Measurements from ENCODE around the gene SERPINA6.
"Not testable (repeated sequence)": the region's sequence is repeated elsewhere in the genome, so short reads cannot be mapped to it uniquely, and the experiment has no call there.

SERPINA6 gene

DNA sequence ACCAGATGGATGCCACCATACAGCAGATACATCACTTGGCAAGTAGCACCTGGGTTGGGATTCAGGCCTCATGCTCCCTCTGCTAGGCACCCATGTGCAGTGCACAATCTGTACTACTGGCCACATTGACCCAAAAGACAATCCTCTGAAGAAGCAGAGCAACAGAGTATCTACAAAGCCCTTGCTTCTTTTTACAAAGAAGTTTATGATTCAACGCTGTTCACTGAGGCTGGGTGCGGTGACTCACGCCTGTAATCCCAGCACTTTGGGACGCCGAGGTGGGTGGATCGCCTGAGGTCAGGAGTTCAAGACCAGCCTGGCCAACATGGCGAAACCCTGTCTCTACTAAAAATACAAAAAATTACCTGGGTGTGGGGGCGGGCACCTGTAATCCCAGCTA, 31.1 kb upstream of the SERPINA6 start:
- not testable (repeated sequence) for H3K4me1 ChIP-seq (ENCODE audit: control insufficient read depth, insufficient read depth, low read length, poor library complexity, severe bottlenecking); H3K9me3 ChIP-seq (ENCODE audit: control insufficient read depth, low read length); H3K4me3 ChIP-seq (ENCODE audit: extremely low read depth, insufficient read depth, low read length, poor library complexity, severe bottlenecking); H3K27ac ChIP-seq (ENCODE audit: low read depth, low read length, severe bottlenecking); H3K36me3 ChIP-seq (ENCODE audit: control insufficient read depth, insufficient read depth, low read length)
- 91 to 96% methylated on average over 5 to 6 of the region's 8 CpGs for WGBS, 2 experiments (ENCODE audit: insufficient coverage in 2 of 2)

- WGBS, 2 experiments (ENCODE audit: insufficient coverage in 2 of 2), result 88 to 89% methylated on average over 7 of the region's 7 CpGs
- H3K4me3 ChIP-seq (ENCODE audit: extremely low read depth, insufficient read depth, low read length, poor library complexity, severe bottlenecking), result no peak overlapping the region
- H3K36me3 ChIP-seq (ENCODE audit: control insufficient read depth, insufficient read depth, low read length), result no peaks in the 10 kb centered on the region
- no peak overlapping the region for H3K27ac ChIP-seq (ENCODE audit: low read depth, low read length, severe bottlenecking)
- H3K4me1 ChIP-seq (ENCODE audit: control insufficient read depth, insufficient read depth, low read length, poor library complexity, severe bottlenecking), result peaks cover 6% of the 10 kb centered on the region
- H3K9me3 ChIP-seq (ENCODE audit: control insufficient read depth, low read length), result no peaks in the 10 kb centered on the region
Observed at GRCh38 chr14:94349276-94349675, 26.1 kb upstream of the SERPINA6 start.

- Histone ChIP-seq H3K27ac (ENCODE audit: low read depth, low read length, severe bottlenecking) (no peak overlapping the region), H3K4me3 (ENCODE audit: extremely low read depth, insufficient read depth, low read length, poor library complexity, severe bottlenecking) (no peak overlapping the region), H3K36me3 (ENCODE audit: control insufficient read depth, insufficient read depth, low read length) (no peaks in the 10 kb centered on the region), H3K9me3 (ENCODE audit: control insufficient read depth, low read length) (no peaks in the 10 kb centered on the region), H3K4me1 (ENCODE audit: control insufficient read depth, insufficient read depth, low read length, poor library complexity, severe bottlenecking) (peaks cover 6% of the 10 kb centered on the region)
Observed at GRCh38 chr14:94348836-94349235, 25.7 kb upstream of the SERPINA6 start.

DNA sequence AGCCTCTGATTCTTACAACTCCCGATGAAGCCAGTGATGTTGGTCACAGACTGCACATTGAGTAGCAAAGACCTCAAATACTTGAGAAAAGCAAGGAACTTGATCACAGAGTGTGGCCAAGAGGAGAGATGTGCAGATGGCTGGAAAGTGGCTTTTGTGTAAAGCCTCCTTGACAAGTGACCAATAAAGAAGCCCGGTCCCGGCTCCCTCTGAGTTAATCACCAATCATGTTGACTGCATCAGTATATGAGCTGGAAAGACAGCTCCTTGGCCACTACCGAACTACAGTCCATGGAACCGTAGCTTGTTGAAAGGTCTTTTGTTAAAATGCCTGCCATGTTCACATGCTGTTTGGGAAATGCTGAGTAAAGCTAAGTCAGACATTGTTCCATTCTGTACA, 23.7 kb upstream of the SERPINA6 start:
- no peaks in the 10 kb centered on the region for H3K36me3 ChIP-seq (ENCODE audit: control insufficient read depth, insufficient read depth, low read length)
- 91 to 95% methylated on average over 5 of the region's 5 CpGs for WGBS, 2 experiments (ENCODE audit: insufficient coverage in 2 of 2)
- H3K4me1 ChIP-seq (ENCODE audit: control insufficient read depth, insufficient read depth, low read length, poor library complexity, severe bottlenecking), result peaks cover 6% of the 10 kb centered on the region
- H3K27ac ChIP-seq (ENCODE audit: low read depth, low read length, severe bottlenecking), result no peak overlapping the region
- H3K9me3 ChIP-seq (ENCODE audit: control insufficient read depth, low read length), result no peaks in the 10 kb centered on the region
- H3K4me3 ChIP-seq (ENCODE audit: extremely low read depth, insufficient read depth, low read length, poor library complexity, severe bottlenecking), result no peak overlapping the region

DNA sequence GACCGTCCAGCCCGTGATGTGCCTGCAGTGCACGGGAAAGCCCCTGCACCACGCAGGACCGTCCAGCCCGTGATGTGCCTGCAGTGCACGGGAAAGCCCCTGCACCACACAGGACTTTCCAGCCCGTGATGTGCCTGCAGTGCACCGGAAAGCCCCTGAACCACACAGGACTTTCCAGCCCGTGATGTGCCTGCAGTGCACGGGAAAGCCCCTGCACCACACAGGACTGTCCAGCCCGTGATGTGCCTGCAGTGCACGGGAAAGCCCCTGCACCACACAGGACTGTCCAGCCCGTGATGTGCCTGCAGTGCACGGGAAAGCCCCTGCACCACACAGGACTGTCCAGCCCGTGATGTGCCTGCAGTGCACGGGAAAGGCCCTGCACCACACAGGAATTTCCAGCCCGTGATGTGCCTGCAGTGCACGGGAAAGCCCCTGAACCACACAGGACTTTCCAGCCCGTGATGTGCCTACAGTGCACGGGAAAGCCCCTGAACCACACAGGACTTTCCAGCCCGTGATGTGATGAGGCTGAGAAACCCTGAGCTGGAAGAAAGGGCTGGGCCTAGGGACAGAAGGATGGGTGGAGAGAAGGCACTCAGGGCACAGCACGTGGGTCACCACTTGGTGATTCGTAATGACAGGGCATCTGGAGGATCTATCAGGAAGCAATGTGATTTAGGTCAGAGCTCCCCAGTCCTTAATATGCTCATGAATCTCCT, 23.1 kb upstream of the SERPINA6 start:
- H3K4me1 ChIP-seq (ENCODE audit: control insufficient read depth, insufficient read depth, low read length, poor library complexity, severe bottlenecking); H3K36me3 ChIP-seq (ENCODE audit: control insufficient read depth, insufficient read depth, low read length); H3K27ac ChIP-seq (ENCODE audit: low read depth, low read length, severe bottlenecking); H3K4me3 ChIP-seq (ENCODE audit: extremely low read depth, insufficient read depth, low read length, poor library complexity, severe bottlenecking); H3K9me3 ChIP-seq (ENCODE audit: control insufficient read depth, low read length): not testable (repeated sequence)
- WGBS, 2 experiments (ENCODE audit: insufficient coverage in 2 of 2), result 88 to 95% methylated on average over 13 to 15 of the region's 24 CpGs

- H3K4me3 ChIP-seq (ENCODE audit: extremely low read depth, insufficient read depth, low read length, poor library complexity, severe bottlenecking), result no peak overlapping the region
- H3K36me3 ChIP-seq (ENCODE audit: control insufficient read depth, insufficient read depth, low read length), result no peaks in the 10 kb centered on the region
- H3K27ac ChIP-seq (ENCODE audit: low read depth, low read length, severe bottlenecking), result no peak overlapping the region
- no peaks in the 10 kb centered on the region for H3K9me3 ChIP-seq (ENCODE audit: control insufficient read depth, low read length)
- WGBS, 2 experiments (ENCODE audit: insufficient coverage in 2 of 2), result 87 to 96% methylated on average over 4 to 7 of the region's 12 CpGs
- H3K4me1 ChIP-seq (ENCODE audit: control insufficient read depth, insufficient read depth, low read length, poor library complexity, severe bottlenecking), result peaks cover 6% of the 10 kb centered on the region
Observed at GRCh38 chr14:94345344-94346064, 22.4 kb upstream of the SERPINA6 start.

DNA sequence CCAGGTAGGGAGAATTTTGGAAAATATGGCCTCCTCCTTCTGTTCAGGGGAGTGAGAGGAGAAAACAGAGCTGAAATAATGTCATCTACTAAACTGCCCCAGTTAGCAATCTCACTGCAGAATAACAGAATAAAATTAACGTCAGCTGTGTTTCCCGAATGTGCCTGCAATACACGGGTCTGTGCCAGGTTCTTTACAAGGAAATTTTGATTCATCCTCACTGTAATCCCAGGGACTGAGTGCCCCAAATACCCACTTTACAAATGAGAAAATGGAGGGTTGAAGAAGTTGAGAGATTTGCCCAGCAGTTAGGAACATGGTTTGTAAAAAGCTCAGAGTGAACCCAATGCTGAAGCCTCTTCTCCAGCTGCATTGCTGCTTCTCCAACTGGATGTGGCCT, 21.3 kb upstream of the SERPINA6 start:
- H3K4me1 ChIP-seq (ENCODE audit: control insufficient read depth, insufficient read depth, low read length, poor library complexity, severe bottlenecking), result peaks cover 6% of the 10 kb centered on the region
- H3K9me3 ChIP-seq (ENCODE audit: control insufficient read depth, low read length), result no peaks in the 10 kb centered on the region
- H3K36me3 ChIP-seq (ENCODE audit: control insufficient read depth, insufficient read depth, low read length), result no peaks in the 10 kb centered on the region
- no peak overlapping the region for H3K27ac ChIP-seq (ENCODE audit: low read depth, low read length, severe bottlenecking)
- 86 to 100% methylated on average over 2 to 3 of the region's 3 CpGs for WGBS, 2 experiments (ENCODE audit: insufficient coverage in 2 of 2)
- no peak overlapping the region for H3K4me3 ChIP-seq (ENCODE audit: extremely low read depth, insufficient read depth, low read length, poor library complexity, severe bottlenecking)

DNA sequence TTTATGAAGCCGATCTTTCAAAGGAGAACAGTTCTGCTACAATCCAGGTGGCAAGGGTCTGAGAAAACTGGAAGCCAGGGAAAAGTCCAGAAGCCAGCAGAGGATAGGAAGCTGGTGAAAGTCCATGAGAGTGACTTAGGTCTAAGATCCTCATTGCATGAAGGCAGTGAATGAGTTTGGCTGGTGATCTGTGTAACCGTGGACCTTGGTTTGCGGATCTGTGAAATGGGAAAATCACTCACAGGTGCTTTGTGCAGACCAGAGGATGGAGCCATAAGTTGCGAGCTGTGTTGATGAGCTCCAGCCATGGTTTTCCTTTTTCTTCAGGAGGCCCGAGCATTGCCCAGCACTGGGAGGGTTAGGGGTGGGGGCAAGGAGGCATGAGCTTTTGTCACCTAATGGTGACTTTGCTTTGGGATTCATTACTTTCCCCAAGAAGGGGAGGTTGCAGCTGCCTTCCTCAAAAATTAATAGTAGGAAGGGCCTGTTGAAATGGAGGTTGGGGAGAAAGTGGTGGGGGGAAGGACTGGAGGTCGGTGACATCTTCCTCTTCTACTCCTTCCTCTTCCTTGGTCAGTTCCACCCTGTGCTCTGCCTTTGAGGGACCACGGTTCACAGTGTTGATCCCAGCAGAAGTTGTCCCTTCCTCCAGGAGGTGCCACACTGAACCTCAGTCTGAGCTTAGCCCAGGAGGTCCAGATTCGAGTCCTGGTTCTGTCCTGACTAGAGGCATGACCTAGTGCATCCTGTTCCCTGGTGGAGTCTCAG, 20.3 kb upstream of the SERPINA6 start:
- no peak overlapping the region for H3K4me3 ChIP-seq (ENCODE audit: extremely low read depth, insufficient read depth, low read length, poor library complexity, severe bottlenecking)
- 88 to 91% methylated on average over 4 to 6 of the region's 8 CpGs for WGBS, 2 experiments (ENCODE audit: insufficient coverage in 2 of 2)
- H3K36me3 ChIP-seq (ENCODE audit: control insufficient read depth, insufficient read depth, low read length), result no peaks in the 10 kb centered on the region
- H3K4me1 ChIP-seq (ENCODE audit: control insufficient read depth, insufficient read depth, low read length, poor library complexity, severe bottlenecking), result peaks cover 6% of the 10 kb centered on the region
- H3K9me3 ChIP-seq (ENCODE audit: control insufficient read depth, low read length), result no peaks in the 10 kb centered on the region
- no peak overlapping the region for H3K27ac ChIP-seq (ENCODE audit: low read depth, low read length, severe bottlenecking)

- no peak overlapping the region for H3K4me3 ChIP-seq (ENCODE audit: extremely low read depth, insufficient read depth, low read length, poor library complexity, severe bottlenecking)
- 88 to 89% methylated on average over 1 of the region's 2 CpGs for WGBS, 2 experiments (ENCODE audit: insufficient coverage in 2 of 2)
- H3K9me3 ChIP-seq (ENCODE audit: control insufficient read depth, low read length), result no peaks in the 10 kb centered on the region
- no peak overlapping the region for H3K27ac ChIP-seq (ENCODE audit: low read depth, low read length, severe bottlenecking)
- H3K36me3 ChIP-seq (ENCODE audit: control insufficient read depth, insufficient read depth, low read length), result no peaks in the 10 kb centered on the region
- peaks cover 6% of the 10 kb centered on the region for H3K4me1 ChIP-seq (ENCODE audit: control insufficient read depth, insufficient read depth, low read length, poor library complexity, severe bottlenecking)
Observed at GRCh38 chr14:94342334-94342934, 19.3 kb upstream of the SERPINA6 start.

GRCh38 chr14:94341656-94342333, 18.7 kb upstream of the SERPINA6 start:
- H3K4me1 ChIP-seq (ENCODE audit: control insufficient read depth, insufficient read depth, low read length, poor library complexity, severe bottlenecking), result peaks cover 6% of the 10 kb centered on the region
- no peak overlapping the region for H3K27ac ChIP-seq (ENCODE audit: low read depth, low read length, severe bottlenecking)
- H3K4me3 ChIP-seq (ENCODE audit: extremely low read depth, insufficient read depth, low read length, poor library complexity, severe bottlenecking), result no peak overlapping the region
- H3K9me3 ChIP-seq (ENCODE audit: control insufficient read depth, low read length), result no peaks in the 10 kb centered on the region
- H3K36me3 ChIP-seq (ENCODE audit: control insufficient read depth, insufficient read depth, low read length), result no peaks in the 10 kb centered on the region
- 80 to 93% methylated on average over 4 to 5 of the region's 5 CpGs for WGBS, 2 experiments (ENCODE audit: insufficient coverage in 2 of 2)

Measured in mesodermal cell (in vitro differentiated cells).